Ascending aorta (tissue), 2 donors: ENCODE measurements around the gene SLC22A3. TPM values are rescaled to one million over a fixed set of nuclear protein-coding genes. Genes with fewer than 3 reads are reported as not detected.

Source experiments
- DNase-seq, 2 donors: peaks; one replicate each; pipeline ENCODE4 v3.0.0-alpha.2; 2019; ENCODE audit warnings: low spot score in 2 of 2
- H3K27ac ChIP-seq, 2 donors: fragments of 200-600 bp; sonication (generic); one replicate each; pipeline ENCODE4 v1.5.1; 2016 to 2017; ENCODE audit warnings: mild to moderate bottlenecking in 1 of 2
- H3K27me3 ChIP-seq: fragments of 200-600 bp; sonication (generic); one replicate; pipeline ENCODE4 v1.5.1; 2017
- H3K36me3 ChIP-seq, 2 donors: fragments of 200-600 bp; sonication (generic); one replicate each; pipeline ENCODE4 v1.5.1; 2016
- H3K4me1 ChIP-seq, 2 donors: fragments of 200-600 bp; sonication (generic); one replicate each; pipeline ENCODE4 v1.5.1; 2016 to 2017; ENCODE audit warnings: mild to moderate bottlenecking in 1 of 2
- H3K4me3 ChIP-seq, 2 donors: fragments of 200-600 bp; sonication (generic); one replicate each; pipeline ENCODE4 v1.5.1; 2016 to 2017; ENCODE audit warnings: mild to moderate bottlenecking in 1 of 2
- H3K9me3 ChIP-seq, 2 donors: fragments of 200-600 bp; sonication (generic); one replicate each; pipeline ENCODE4 v1.5.1; 2016
- CTCF ChIP-seq, 3 experiments: fragments of 200-600 bp in 2 of 3; fragments of 450-650 bp in 1 of 3; sonication (generic) in 2 of 3; IDR thresholded peaks; one replicate each; pipeline ENCODE4 v1.5.1; 2016 to 2019; ENCODE audit warnings: antibody characterized with exemption in 3 of 3, mild to moderate bottlenecking in 1 of 3, moderate library complexity in 1 of 3
- intact Hi-C: fragments of 100-400 bp; cut with DNase I; formaldehyde crosslinking; loops from one replicate; pipeline ENCODE4 v1.15.1; 2023
- total RNA-seq: library from RNA; depleted of rRNA; stranded (reverse); fragments of >200 nt; gene quantifications from one replicate; pipeline ENCODE4 v1.1.0, GENCODE V29; 2016

Gene SLC22A3
- total RNA-seq, 1 donor from 2014 or later: 29.6 TPM

DNA sequence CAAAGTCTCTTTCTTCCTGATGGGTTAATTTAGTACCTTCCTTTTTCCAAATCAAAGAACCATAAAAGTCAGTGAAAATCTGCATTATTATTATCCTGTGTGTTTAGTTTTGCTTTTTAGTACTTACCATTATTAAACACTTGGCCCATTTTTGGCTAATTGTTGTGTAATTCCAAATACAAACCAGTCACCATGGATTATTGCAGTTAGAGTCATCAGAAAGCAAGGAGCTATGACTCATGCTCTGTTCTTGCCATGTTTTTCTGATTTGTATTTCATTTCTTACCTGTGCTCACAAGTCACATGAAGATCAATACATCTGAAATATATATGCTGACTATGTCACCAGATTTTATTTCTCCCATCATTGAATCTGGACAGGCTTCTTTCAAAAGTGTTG lies 31.3 kb downstream of the SLC22A3 start:
- Histone ChIP-seq H3K27me3 (no peaks in the 10 kb centered on the region), H3K27ac (peak overlapping the region in 1 of 2 donors; percentile 79), H3K36me3 (no peaks in the 10 kb centered on the region), H3K4me1 (peaks cover 0 to 29% of the 10 kb centered on the region in 2 donors), H3K4me3 (peak overlapping the region in 1 of 2 donors; percentile 20), H3K9me3 (peaks cover 0 to 11% of the 10 kb centered on the region in 2 donors)
- DNase-seq: no peak
- intact Hi-C loops: loop anchor here (2.0 kb wide), 1 partner anchor 25 kb away; no protein-coding TSS in a partner anchor
- no peak for TF ChIP-seq CTCF (IDR thresholded peaks at IDR 0.05)

- peaks cover 0 to 11% of the 10 kb centered on the region in 2 donors for H3K9me3 ChIP-seq
- H3K27me3 ChIP-seq: no peaks in the 10 kb centered on the region
- no peak overlapping the region for H3K4me3 ChIP-seq
- TF ChIP-seq CTCF (IDR thresholded peaks at IDR 0.05): no peak
- H3K4me1 ChIP-seq: peaks cover 10 to 44% of the 10 kb centered on the region in 2 donors
- peak overlapping the region in 1 of 2 donors; percentile 27 for H3K27ac ChIP-seq
- no peaks in the 10 kb centered on the region for H3K36me3 ChIP-seq
- intact Hi-C loops: no loop called here
- DNase-seq: no peak
Observed at GRCh38 chr6:160382946-160383345, 34.8 kb downstream of the SLC22A3 start.

DNA sequence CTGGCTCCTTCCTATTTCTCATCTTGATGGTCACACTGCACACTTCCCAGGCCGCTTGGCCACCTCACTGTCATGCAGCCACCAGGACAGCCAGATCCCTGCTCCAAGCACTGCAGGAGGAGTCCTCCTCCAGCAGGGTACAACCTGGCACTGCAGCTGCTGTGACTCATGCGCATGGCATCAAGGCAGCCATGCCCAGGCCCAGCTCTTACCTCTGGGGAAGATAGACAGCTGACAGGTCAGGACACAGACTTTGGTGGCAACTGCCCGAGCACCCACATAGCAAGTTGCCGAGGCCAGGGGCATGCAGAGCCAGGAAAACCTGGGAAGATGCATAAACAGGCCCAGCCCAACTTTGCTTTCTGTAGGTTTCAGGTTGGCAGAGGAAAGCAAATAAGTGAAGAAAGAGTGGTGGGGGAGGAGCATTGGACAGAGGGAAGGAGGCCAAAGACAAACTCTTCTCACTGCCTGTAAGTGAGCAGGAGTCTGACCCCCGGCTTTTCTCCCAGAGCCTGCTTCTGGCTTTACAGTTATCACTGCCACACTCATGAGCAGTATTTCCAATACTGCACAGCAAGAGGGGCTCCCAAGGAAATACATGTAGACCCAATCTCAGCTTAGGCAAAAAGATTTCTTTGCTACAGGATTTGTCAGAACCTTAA lies 38.8 kb downstream of the SLC22A3 start:
- DNase-seq: peak in 1 of 2 donors; percentile 71
- H3K4me1 ChIP-seq: peaks cover 15 to 40% of the 10 kb centered on the region in 2 donors
- H3K4me3 ChIP-seq: no peak overlapping the region
- no peaks in the 10 kb centered on the region for H3K27me3 ChIP-seq
- no peaks in the 10 kb centered on the region for H3K36me3 ChIP-seq
- intact Hi-C loops: no loop called here
- TF ChIP-seq CTCF (IDR thresholded peaks at IDR 0.05): peak in 2 of 3 experiments; percentile 13 to 18
- peaks cover 0 to 11% of the 10 kb centered on the region in 2 donors for H3K9me3 ChIP-seq
- H3K27ac ChIP-seq: peak overlapping the region; percentile 60 to 67

DNA sequence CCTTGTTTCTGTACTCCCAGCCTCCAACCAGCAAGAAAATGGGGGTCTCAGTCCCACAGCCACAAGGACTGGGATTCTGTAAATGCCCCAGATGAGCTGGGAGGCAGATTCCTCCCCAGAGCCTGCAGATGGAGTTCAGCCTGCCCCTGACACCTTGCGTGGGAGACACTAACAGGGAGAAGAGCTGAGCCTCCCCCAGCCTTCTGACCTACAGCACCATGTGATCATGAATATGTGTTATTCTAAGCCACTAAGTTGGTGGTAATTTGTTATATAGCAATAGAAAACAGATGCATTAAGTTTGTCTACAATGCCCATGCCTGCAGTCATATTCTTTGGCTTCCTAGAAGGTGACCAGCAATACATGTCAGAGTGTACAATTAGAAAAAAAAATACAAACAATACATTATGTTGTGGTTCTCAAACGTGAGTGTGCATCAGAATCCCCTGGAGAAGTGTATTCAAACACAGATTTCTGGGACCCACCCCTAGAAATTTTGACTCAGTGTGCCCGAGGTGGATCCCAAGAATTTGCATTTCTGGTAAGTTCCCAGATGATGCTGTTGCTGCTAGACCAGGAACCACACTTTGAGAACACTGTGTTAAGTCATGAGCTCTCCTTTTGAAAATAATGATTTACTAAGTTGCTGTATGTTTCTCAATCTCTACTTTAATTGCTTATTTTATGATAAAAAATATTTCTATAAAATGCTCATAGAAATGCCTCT lies 39.9 kb downstream of the SLC22A3 start:
- intact Hi-C loops: no loop called here
- peaks cover 15 to 40% of the 10 kb centered on the region in 2 donors for H3K4me1 ChIP-seq
- no peak overlapping the region for H3K4me3 ChIP-seq

GRCh38 chr6:160388922-160389321 lies 40.7 kb downstream of the SLC22A3 start:
- DNase-seq: no peak
- Histone ChIP-seq H3K4me1 (peaks cover 15 to 40% of the 10 kb centered on the region in 2 donors), H3K36me3 (peaks cover 0 to 3% of the 10 kb centered on the region in 2 donors), H3K4me3 (no peak overlapping the region), H3K27me3 (no peaks in the 10 kb centered on the region), H3K9me3 (no peaks in the 10 kb centered on the region), H3K27ac (peak overlapping the region; percentile 60 to 67)
- no peak for TF ChIP-seq CTCF (IDR thresholded peaks at IDR 0.05)
- intact Hi-C loops: no loop called here

More for the DNA sequence above, 39.9 kb downstream of the SLC22A3 start:
- no peak for TF ChIP-seq CTCF (IDR thresholded peaks at IDR 0.05)
- H3K27me3 ChIP-seq: no peaks in the 10 kb centered on the region
- peak overlapping the region; percentile 60 to 67 for H3K27ac ChIP-seq
- H3K9me3 ChIP-seq: peaks cover 0 to 2% of the 10 kb centered on the region in 2 donors
- H3K36me3 ChIP-seq: no peaks in the 10 kb centered on the region
- no peak for DNase-seq
